Gastrocnemius medialis (tissue), 4 donors: ENCODE data around the gene DSC1. TPM values are rescaled to one million over a fixed set of nuclear protein-coding genes. Genes with fewer than 3 reads are reported as not detected.

Experiments
- ATAC-seq, 2 donors: fragments of 150-250 bp; one replicate each; pipeline ENCODE4 v1.9.1; 2016
- DNase-seq, 2 donors: peaks; one replicate each; pipeline ENCODE4 v3.0.0-alpha.2; 2019
- H3K27ac ChIP-seq, 4 donors: fragments of 200-600 bp; sonication (generic); 1 replicate in 1 of 4; 2 replicates in 3 of 4; pipeline ENCODE4 v1.5.1; 2016 to 2018; ENCODE audit warnings: mild to moderate bottlenecking in 2 of 4, moderate library complexity in 1 of 4
- H3K27me3 ChIP-seq, 3 donors: fragments of 200-600 bp; sonication (generic) in 2 of 3; 1 replicate in 1 of 3; 2 replicates in 2 of 3; pipeline versions ENCODE4 v1.5.1 to v1.6.0; 2016 to 2019; ENCODE audit warnings: mild to moderate bottlenecking in 1 of 3, moderate library complexity in 1 of 3
- H3K36me3 ChIP-seq, 2 donors: fragments of 200-600 bp; sonication (generic) in 1 of 2; one replicate each; pipeline ENCODE4 v1.5.1; 2017 to 2018
- H3K4me1 ChIP-seq, 2 donors: fragments of 200-600 bp; sonication (generic) in 1 of 2; one replicate each; pipeline ENCODE4 v1.5.1; 2016 to 2017; ENCODE audit warnings: mild to moderate bottlenecking in 2 of 2
- H3K4me3 ChIP-seq, 4 donors: fragments of 200-600 bp; sonication (generic) in 3 of 4; 1 replicate in 1 of 4; 2 replicates in 3 of 4; pipeline ENCODE4 v1.5.1; 2016 to 2019; ENCODE audit warnings: mild to moderate bottlenecking in 2 of 4
- H3K9me3 ChIP-seq, 3 donors: fragments of 200-600 bp; sonication (generic) in 2 of 3; 1 replicate in 1 of 3; 2 replicates in 2 of 3; pipeline ENCODE4 v1.5.1; 2016 to 2019
- CTCF ChIP-seq, 5 experiments: fragments of 450-650 bp in 3 of 5; fragments of 200-600 bp in 2 of 5; sonication (generic) in 2 of 5; IDR thresholded peaks in 4 of 5; conservative IDR thresholded peaks in 1 of 5; 1 replicate in 4 of 5; 2 replicates in 1 of 5; pipeline ENCODE4 v1.5.1; 2016 to 2019; ENCODE audit warnings: antibody characterized with exemption in 5 of 5, mild to moderate bottlenecking in 3 of 5, moderate library complexity in 3 of 5
- POLR2A ChIP-seq, 2 donors: fragments of 450-650 bp; IDR thresholded peaks; one replicate each; pipeline ENCODE4 v1.6.1; 2017; ENCODE audit warnings: antibody characterized with exemption in 2 of 2, mild to moderate bottlenecking in 2 of 2, moderate library complexity in 2 of 2
- in situ Hi-C, 4 donors: fragments of 200-750 bp; cut with MboI; loops; one replicate each; pipeline versions ENCODE4 v1.15.0 to v1.8.0; 2017; ENCODE audit warnings: low sequenced_read_pairs in 4 of 4
- intact Hi-C: fragments of 100-400 bp; cut with DNase I; formaldehyde crosslinking; loops from one replicate; pipeline ENCODE4 v1.15.1; 2023; ENCODE audit warnings: low total_unique reads
- total RNA-seq, 4 donors: library from RNA; depleted of rRNA; stranded (reverse); fragments of >200 nt; gene quantifications; one replicate each; pipeline versions ENCODE4 v1.1.0 to v1.2.3, GENCODE V29; 2016

DSC1 gene
- total RNA-seq, 4 donors from 2014 or later = not detected

DNA sequence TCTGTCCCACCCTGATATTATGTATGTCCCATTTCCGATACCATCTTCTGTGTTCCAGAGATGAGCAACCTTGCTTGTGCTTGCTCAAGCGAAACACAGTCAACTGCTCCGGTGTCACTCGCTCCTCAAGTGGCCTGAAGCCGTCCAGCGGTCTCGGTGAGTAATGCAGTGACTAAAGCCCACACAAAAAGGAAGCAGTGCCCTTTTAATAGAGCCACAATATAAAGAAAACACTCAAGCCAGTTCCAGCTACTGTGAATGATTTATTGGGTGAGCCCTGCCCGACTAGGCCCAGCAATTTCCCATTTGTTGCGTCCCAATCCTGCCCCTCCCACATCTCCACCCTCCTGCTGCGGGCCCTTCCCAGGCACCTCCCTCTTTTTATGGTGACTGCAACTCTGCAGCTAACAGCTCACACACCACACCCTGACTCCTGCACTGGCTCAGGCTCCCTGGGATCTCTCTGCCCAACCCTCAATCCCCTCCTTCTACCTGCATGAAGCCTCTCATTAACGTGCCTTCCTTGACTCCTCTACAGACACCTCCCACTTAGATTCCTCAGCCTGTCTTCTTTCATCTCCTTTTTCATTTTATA lies 44.2 kb upstream of the DSC1 start:
- peak in 1 of 2 donors; percentile 14 for DNase-seq
- ATAC-seq = no peak
- in situ Hi-C loops (loop anchor here in 1 of 4 donors (25.0 kb wide), 1 partner anchor 105 kb away; the partner anchor contains the start of gene DSG1), intact Hi-C loops (no loop called here)
- Histone ChIP-seq H3K27ac (no peak overlapping the region), H3K36me3 (no peaks in the 10 kb centered on the region), H3K9me3 (no peaks in the 10 kb centered on the region), H3K4me3 (no peak overlapping the region), H3K27me3 (no peaks in the 10 kb centered on the region), H3K4me1 (no peaks in the 10 kb centered on the region)
- no peak for TF ChIP-seq CTCF (IDR thresholded peaks at IDR 0.05 in 4 of 5, conservative IDR thresholded peaks at IDR 0.05 in 1 of 5)
- TF ChIP-seq POLR2A (IDR thresholded peaks at IDR 0.05) = no peak

DNA sequence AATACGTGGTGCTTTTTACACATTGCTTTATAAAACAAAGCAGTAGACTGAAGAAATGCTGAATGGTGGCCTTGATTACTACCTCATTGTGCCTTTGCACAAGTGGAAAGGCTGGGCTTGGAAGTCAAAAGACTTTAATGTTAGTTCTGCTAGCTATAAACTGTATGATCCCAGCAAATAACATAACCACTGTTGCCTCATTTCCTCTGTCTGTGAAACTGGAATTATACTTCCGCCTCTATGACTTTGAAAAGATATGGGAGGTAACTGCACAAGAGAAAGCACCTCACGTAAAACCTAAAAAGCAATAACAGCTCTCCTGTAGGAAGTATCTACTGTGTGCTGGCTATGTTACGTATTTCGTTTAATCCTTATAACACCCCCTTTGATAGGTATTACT lies 43.4 kb upstream of the DSC1 start:
- no peaks in the 10 kb centered on the region for H3K36me3 ChIP-seq
- intact Hi-C loops = no loop called here
- ATAC-seq (no peak), DNase-seq (no peak)
- no peak overlapping the region for H3K4me3 ChIP-seq
- H3K9me3 ChIP-seq = no peaks in the 10 kb centered on the region
- no peaks in the 10 kb centered on the region for H3K4me1 ChIP-seq
- no peaks in the 10 kb centered on the region for H3K27me3 ChIP-seq
- H3K27ac ChIP-seq = no peak overlapping the region
- TF ChIP-seq CTCF (IDR thresholded peaks at IDR 0.05 in 4 of 5, conservative IDR thresholded peaks at IDR 0.05 in 1 of 5) (no peak), POLR2A (IDR thresholded peaks at IDR 0.05) (no peak)
- in situ Hi-C loops = loop anchor here in 1 of 4 donors (25.0 kb wide), 1 partner anchor 106 kb away; the partner anchor contains the start of gene DSG1

- intact Hi-C loops = no loop called here
- H3K27ac ChIP-seq = no peak overlapping the region
- in situ Hi-C loops = loop anchor here in 1 of 4 donors (25.0 kb wide), 1 partner anchor 107 kb away; the partner anchor contains the start of gene DSG1
These were observed 42.6 kb upstream of the DSC1 start for GRCh38 chr18:31205273-31205672.

DNA sequence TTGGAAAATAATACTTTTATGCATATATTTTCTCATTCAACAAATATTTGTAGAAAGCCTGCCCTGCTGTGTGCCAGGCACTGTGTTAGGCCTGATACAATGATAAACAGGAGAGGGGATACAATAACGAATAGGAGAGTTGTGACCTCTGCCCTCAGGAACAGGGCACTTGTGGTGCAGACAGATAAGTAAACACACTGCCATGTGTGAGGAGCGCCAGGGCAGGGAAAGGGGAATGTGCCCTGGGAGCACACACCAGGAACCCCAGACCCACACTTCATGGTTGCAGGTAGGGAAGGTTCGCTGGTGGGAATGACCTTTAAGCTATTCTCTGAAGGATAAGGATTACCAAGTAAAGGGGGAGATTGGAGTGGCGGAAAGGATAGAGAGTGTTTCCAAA lies 42.2 kb upstream of the DSC1 start:
- no peaks in the 10 kb centered on the region for H3K27me3 ChIP-seq
- TF ChIP-seq POLR2A (IDR thresholded peaks at IDR 0.05) = no peak
- TF ChIP-seq CTCF (IDR thresholded peaks at IDR 0.05 in 4 of 5, conservative IDR thresholded peaks at IDR 0.05 in 1 of 5) = no peak
- intact Hi-C loops (no loop called here), in situ Hi-C loops (loop anchor here in 1 of 4 donors (25.0 kb wide), 1 partner anchor 107 kb away; the partner anchor contains the start of gene DSG1)
- DNase-seq (no peak), ATAC-seq (no peak)
- no peak overlapping the region for H3K4me3 ChIP-seq
- H3K9me3 ChIP-seq = no peaks in the 10 kb centered on the region
- H3K4me1 ChIP-seq = no peaks in the 10 kb centered on the region
- H3K36me3 ChIP-seq = no peaks in the 10 kb centered on the region
- H3K27ac ChIP-seq = no peak overlapping the region

More at GRCh38 chr18:31205273-31205672, 42.6 kb upstream of the DSC1 start:
- Histone ChIP-seq H3K4me3 (no peak overlapping the region), H3K9me3 (no peaks in the 10 kb centered on the region), H3K27me3 (no peaks in the 10 kb centered on the region), H3K36me3 (no peaks in the 10 kb centered on the region), H3K4me1 (no peaks in the 10 kb centered on the region)
- ATAC-seq (no peak), DNase-seq (no peak)
- no peak for TF ChIP-seq POLR2A (IDR thresholded peaks at IDR 0.05)
- TF ChIP-seq CTCF (IDR thresholded peaks at IDR 0.05 in 4 of 5, conservative IDR thresholded peaks at IDR 0.05 in 1 of 5) = no peak
